GM19239 (cell line): Measurements from ENCODE around the gene C3orf80.
"Not testable (repeated sequence)": the region's sequence is repeated elsewhere in the genome, so short reads cannot be mapped to it uniquely, and the experiment has no call there.

Experiments used
- DNase-seq: peaks from one replicate; pipeline ENCODE4 v3.0.0; 2011; ENCODE audit warnings: low spot score; ENCODE audit not compliant: insufficient read length
- FAIRE-seq: peaks from 2 replicates; lab custom pipeline; 2011; peaks lifted over from hg19 to GRCh38; lab: Jason Lieb, UNC

C3orf80 gene

GRCh38 chr3:160225176-160226025 is at the start of gene C3orf80:
Gene C3orf80 (plus strand): TSS chr3:160225422. CDS start chr3:160225636, 214 bp downstream.
- DNase-seq (peak; percentile 72), FAIRE-seq (no peak)

GRCh38 chr3:160176923-160177322 is 48.3 kb upstream of the C3orf80 start:
- FAIRE-seq (no peak), DNase-seq (no peak)

GRCh38 chr3:160178661-160179060 is 46.6 kb upstream of the C3orf80 start:
- DNase-seq, FAIRE-seq: not testable (repeated sequence)

- DNase-seq, FAIRE-seq: not testable (repeated sequence)
Observed at GRCh38 chr3:160179403-160179802, 45.8 kb upstream of the C3orf80 start.

- FAIRE-seq (no peak), DNase-seq (no peak)
Observed at GRCh38 chr3:160179906-160180305, 45.3 kb upstream of the C3orf80 start.

- no peak for DNase-seq
- no peak for FAIRE-seq
Observed at GRCh38 chr3:160180581-160181216, 44.5 kb upstream of the C3orf80 start.

GRCh38 chr3:160183345-160184076 is 41.7 kb upstream of the C3orf80 start:
- peak; percentile 23 for FAIRE-seq
- no peak for DNase-seq

- DNase-seq = no peak
- no peak for FAIRE-seq
Observed at GRCh38 chr3:160184655-160185054, 40.6 kb upstream of the C3orf80 start.

- DNase-seq (no peak), FAIRE-seq (no peak)
Observed at GRCh38 chr3:160185751-160186150, 39.5 kb upstream of the C3orf80 start.

- FAIRE-seq (no peak), DNase-seq (no peak)
Observed at GRCh38 chr3:160187288-160187687, 37.9 kb upstream of the C3orf80 start.

- FAIRE-seq (no peak), DNase-seq (no peak)
Observed at GRCh38 chr3:160192310-160193029, 32.8 kb upstream of the C3orf80 start.

GRCh38 chr3:160193644-160194192 is 31.5 kb upstream of the C3orf80 start:
- DNase-seq (no peak), FAIRE-seq (no peak)

- no peak for DNase-seq
- no peak for FAIRE-seq
Observed at GRCh38 chr3:160194438-160194837, 30.8 kb upstream of the C3orf80 start.

- FAIRE-seq (no peak), DNase-seq (no peak)
Observed at GRCh38 chr3:160195106-160195505, 30.1 kb upstream of the C3orf80 start.

- FAIRE-seq (no peak), DNase-seq (no peak)
Observed at GRCh38 chr3:160196511-160197104, 28.6 kb upstream of the C3orf80 start.

GRCh38 chr3:160199108-160199507 is 26.1 kb upstream of the C3orf80 start:
- FAIRE-seq (no peak), DNase-seq (no peak)

GRCh38 chr3:160200353-160200752 is 24.9 kb upstream of the C3orf80 start:
- FAIRE-seq = no peak
- no peak for DNase-seq

- DNase-seq, FAIRE-seq: not testable (repeated sequence)
Observed at GRCh38 chr3:160204396-160205011, 20.7 kb upstream of the C3orf80 start.

GRCh38 chr3:160205606-160206005 is 19.6 kb upstream of the C3orf80 start:
- no peak for FAIRE-seq
- DNase-seq = no peak
